Cerebellar nuclear complex (tissue), 1 donor: Measurements from ENCODE around the gene TAF5L.
"Not testable (repeated sequence)": the region's sequence is repeated elsewhere in the genome, so short reads cannot be mapped to it uniquely, and the experiment has no call there.

Experiments used
- DNase-seq, 2 experiments: peaks; one replicate each; lab custom pipeline; 2025; lab: John Stamatoyannopoulos, UW

Gene TAF5L

GRCh38 chr1:229567109-229567868 lies 58.6 kb downstream of the TAF5L start:
- DNase-seq, result no peak

DNA sequence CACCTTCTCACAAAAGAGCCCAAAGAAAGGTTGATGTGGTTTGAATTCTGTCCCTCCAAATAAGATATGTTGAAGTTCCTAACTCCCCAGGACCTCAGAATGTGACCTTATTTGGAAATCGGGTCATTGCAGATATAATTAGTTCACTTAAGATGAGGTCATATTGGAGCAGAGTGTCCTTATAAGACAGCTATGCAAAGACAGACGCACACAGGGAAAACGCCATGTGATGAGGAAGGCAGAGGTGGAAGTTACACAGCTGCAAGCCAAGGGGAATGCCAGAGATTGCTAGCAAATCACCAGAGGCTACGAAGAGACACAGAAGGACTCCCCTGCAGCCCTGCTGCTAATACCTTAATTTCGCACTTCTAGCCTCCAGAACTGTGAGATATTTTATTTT lies 62.2 kb downstream of the TAF5L start:
- no peak for DNase-seq

DNA sequence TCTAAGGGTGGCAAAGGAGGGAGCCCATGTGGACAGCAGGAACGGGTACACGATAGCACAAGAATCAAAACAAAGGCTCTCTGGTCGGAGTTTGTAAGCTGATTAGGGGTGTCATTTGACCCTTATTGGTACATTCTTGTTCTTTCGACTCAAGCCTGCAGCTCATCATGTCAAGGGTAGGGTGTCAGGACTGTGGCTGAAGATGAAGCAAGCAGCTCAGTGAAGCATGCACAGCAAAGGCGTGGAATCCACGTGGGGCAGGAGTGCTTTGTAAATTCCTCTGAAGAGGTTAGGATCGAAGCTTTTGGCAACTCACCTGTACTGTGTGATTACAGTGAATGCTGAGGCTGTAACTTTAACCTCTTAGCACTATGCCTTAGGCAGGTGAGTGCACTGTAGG lies 62.7 kb downstream of the TAF5L start:
- no peak for DNase-seq

DNA sequence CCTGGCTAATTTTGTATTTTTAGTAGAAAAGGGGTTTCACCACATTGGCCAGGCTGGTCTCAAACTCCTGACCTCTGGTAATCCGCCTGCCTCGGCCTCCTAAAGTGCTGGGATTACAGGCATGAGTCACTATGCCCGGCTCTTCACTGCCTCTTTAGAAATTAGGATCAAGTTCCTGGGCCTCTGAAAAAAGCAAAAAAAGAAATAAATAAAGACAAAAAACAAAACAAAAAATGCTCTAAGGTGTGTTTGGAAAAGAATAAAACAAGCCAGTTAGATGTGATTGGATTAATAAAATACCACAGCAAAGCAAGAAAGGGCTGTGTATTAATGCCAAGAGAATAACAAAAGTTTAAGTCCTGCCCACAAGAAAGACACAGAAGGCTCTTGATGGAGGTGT lies 63.2 kb downstream of the TAF5L start:
- no peak for DNase-seq

DNA sequence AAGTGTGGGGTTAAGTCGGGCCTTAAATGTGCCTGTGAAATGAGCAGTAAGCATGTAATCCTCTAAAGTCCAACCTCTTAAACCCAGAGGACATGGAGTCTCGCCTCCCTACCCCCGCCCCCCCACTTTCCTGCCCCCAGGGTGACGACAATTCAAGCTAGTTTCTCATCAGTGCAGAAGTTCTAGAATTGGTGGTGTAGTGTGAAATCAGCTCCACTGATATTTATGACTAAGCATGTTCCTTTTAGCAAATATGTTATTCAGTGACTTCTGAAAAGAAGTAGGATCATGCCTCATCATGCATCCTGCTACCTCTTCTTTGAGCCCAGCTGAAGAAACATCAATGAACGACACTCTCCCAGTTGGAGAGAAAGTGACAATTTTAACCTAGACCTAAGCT lies 64.8 kb downstream of the TAF5L start:
- no peak for DNase-seq

DNA sequence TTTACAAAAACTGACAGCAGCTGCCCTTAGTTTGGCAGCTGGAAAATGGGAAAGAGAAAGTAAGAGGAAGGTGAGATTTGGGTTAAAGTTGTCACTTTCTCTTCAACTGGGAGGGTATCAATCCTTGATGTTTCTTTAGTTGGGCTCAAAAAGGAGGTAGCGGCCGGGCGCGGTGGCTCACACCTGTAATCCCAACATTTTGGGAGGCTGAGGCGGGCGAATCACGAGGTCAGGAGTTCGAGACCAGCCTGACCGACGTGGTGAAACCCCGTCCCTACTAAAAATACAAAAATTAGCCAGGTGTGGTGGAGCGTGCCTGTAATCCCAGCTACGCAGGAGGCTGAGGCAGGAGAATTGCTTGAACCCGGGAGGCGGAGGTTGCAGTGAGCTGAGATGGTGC lies 65.8 kb downstream of the TAF5L start:
- not testable (repeated sequence) for DNase-seq

GRCh38 chr1:229559336-229559801 lies 66.6 kb downstream of the TAF5L start:
- not testable (repeated sequence) for DNase-seq

GRCh38 chr1:229558460-229559335 lies 67.2 kb downstream of the TAF5L start, which contains the start of gene ABCB10:
ABCB10 (minus strand) TSS chr1:229558707; CDS start chr1:229558652, 55 bp downstream.
- DNase-seq, result peak; percentile 31 to 82

- no peak for DNase-seq
These were observed 68.0 kb downstream of the TAF5L start for GRCh38 chr1:229557913-229558414.

GRCh38 chr1:229557200-229557850 lies 68.6 kb downstream of the TAF5L start:
- no peak for DNase-seq

DNA sequence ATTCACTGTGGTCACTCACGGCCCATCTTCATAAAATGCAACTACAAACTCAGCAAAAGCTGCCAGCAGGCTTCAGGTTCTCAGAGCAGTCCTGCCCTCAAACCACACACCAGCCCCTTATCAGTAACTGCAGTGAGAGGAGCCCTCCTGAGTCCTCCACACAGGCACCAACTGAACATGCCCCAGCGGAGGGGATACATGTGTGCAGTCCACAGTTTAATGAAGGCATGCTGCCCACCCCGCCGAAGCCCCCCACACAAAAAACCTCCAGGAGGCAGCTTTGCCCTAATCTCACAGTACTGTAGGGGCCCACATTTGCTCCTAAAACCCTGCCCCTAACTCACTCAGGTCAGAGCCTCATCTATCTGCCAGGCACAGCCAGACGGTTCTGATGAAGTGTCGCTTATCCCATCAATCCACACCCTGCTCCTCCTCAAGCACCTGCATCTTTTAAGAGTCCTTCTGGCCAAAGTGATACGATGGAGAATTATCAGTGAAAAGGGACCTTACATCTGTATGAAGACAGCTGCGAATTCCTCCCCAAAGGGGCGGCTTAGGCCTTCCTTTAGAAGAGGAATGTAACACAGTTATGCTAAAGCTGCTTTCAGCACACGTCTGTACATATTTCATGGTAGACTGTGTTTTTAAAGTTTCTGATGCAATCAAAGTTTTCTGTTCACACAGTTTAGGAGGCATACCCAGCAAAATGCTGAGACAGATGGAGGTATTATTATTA lies 70.9 kb downstream of the TAF5L start:
- no peak for DNase-seq

- no peak for DNase-seq
These were observed 72.2 kb downstream of the TAF5L start for GRCh38 chr1:229553621-229554130.

GRCh38 chr1:229552732-229553131 lies 73.2 kb downstream of the TAF5L start:
- no peak for DNase-seq

GRCh38 chr1:229550812-229551567 lies 74.9 kb downstream of the TAF5L start:
- DNase-seq, result no peak

- no peak for DNase-seq
These were observed 78.4 kb downstream of the TAF5L start for GRCh38 chr1:229547542-229547941.

- DNase-seq, result no peak
These were observed 81.3 kb downstream of the TAF5L start for GRCh38 chr1:229544587-229544986.
